Endothelial cell of umbilical vein (primary cell): ENCODE results near the gene EPB41L4B. TPM values are rescaled to one million over a fixed set of nuclear protein-coding genes. Genes with fewer than 3 reads are reported as not detected.

Experiments
- BruUV-seq: library from RNA; stranded (reverse); fragments of 400-500 nt; replicated peaks from 2 replicates; lab custom pipeline; 2021; lab: Mats Ljungman, UMichigan
- CTCF ChIA-PET: fragments of 300-600, 350-600 bp; sonication (Branson Sonifier 250); formaldehyde crosslinking; loops from one replicate; lab custom pipeline; 2021; ENCODE audit warnings: antibody characterized with exemption, inconsistent platforms; lab: Charles Lee
- POLR2A ChIA-PET: fragments of 300-600, 350-600 bp; sonication (Branson Sonifier 250); formaldehyde crosslinking; loops from one replicate; lab custom pipeline; 2021; ENCODE audit warnings: antibody characterized with exemption, inconsistent platforms; lab: Charles Lee
- DNase-seq: peaks from one replicate; pipeline ENCODE4 v3.0.0-alpha.2; 2011; ENCODE audit warnings: low read depth, low spot score
- FAIRE-seq: peaks from 2 replicates; lab custom pipeline; 2011; peaks lifted over from hg19 to GRCh38; lab: Jason Lieb, UNC
- H2AFZ ChIP-seq: 2 replicates; pipeline ENCODE4 v1.6.0; 2012; ENCODE audit warnings: low read depth, low read length, control low read depth, inconsistent platforms
- H3K27ac ChIP-seq: 2 replicates; pipeline ENCODE4 v1.5.1; 2011; ENCODE audit warnings: low read depth, mild to moderate bottlenecking, control low read depth, low read length, moderate library complexity; ENCODE audit not compliant: insufficient read depth
- H3K27me3 ChIP-seq, 2 experiments: 2 replicates each; pipeline versions ENCODE4 v1.6.0 to v1.6.1; 2011; ENCODE audit warnings: low read length in 2 of 2, mixed read lengths in 1 of 2; ENCODE audit not compliant: control insufficient read depth in 2 of 2, insufficient read depth in 2 of 2
- H3K36me3 ChIP-seq, 2 experiments: 2 replicates in 1 of 2; 3 replicates in 1 of 2; pipeline ENCODE4 v1.5.1; 2011; ENCODE audit warnings: low read length in 2 of 2, mild to moderate bottlenecking in 1 of 2, moderate library complexity in 1 of 2; ENCODE audit not compliant: control insufficient read depth in 2 of 2, insufficient read depth in 2 of 2; ENCODE audit errors: extremely low read depth in 1 of 2
- H3K4me1 ChIP-seq: 3 replicates; pipeline ENCODE4 v1.5.1; 2011; ENCODE audit warnings: mild to moderate bottlenecking, low read length; ENCODE audit not compliant: control insufficient read depth, insufficient read depth; ENCODE audit errors: extremely low read depth
- H3K4me2 ChIP-seq: 2 replicates; pipeline ENCODE4 v1.6.1; 2011; ENCODE audit warnings: low read length, control low read depth, mixed read lengths; ENCODE audit not compliant: insufficient read depth
- H3K4me3 ChIP-seq, 3 experiments: fragments of 200-600 bp in 1 of 3; sonication (generic), shearing (Covaris generic) in 1 of 3; replicated peaks in 1 of 3; 2 replicates each; pipeline ENCODE4 v1.5.1; 2011 to 2016; ENCODE audit warnings: control low read depth in 3 of 3, low read length in 3 of 3, mild to moderate bottlenecking in 2 of 3, inconsistent platforms in 1 of 3, low read depth in 1 of 3, moderate library complexity in 1 of 3; ENCODE audit not compliant: insufficient read depth in 1 of 3
- H3K79me2 ChIP-seq: 2 replicates; pipeline ENCODE4 v1.6.0; 2012; ENCODE audit warnings: low read length, inconsistent platforms; ENCODE audit not compliant: control insufficient read depth, insufficient read depth
- H3K9ac ChIP-seq: replicated peaks from 2 replicates; pipeline ENCODE3; 2011; ENCODE audit warnings: low read length, control low read depth; ENCODE audit not compliant: insufficient read depth; ENCODE audit errors: extremely low read depth
- H3K9me1 ChIP-seq: replicated peaks from 3 replicates; pipeline ENCODE4 v1.6.0; 2011; ENCODE audit warnings: mild to moderate bottlenecking, low read length; ENCODE audit not compliant: control insufficient read depth, insufficient read depth; ENCODE audit errors: extremely low read depth
- H3K9me3 ChIP-seq: replicated peaks from 2 replicates; pipeline ENCODE4 v1.5.1; 2012; ENCODE audit warnings: low read length, inconsistent platforms; ENCODE audit not compliant: control insufficient read depth, insufficient read depth
- H4K20me1 ChIP-seq: replicated peaks from 2 replicates; pipeline ENCODE3; 2011; ENCODE audit warnings: mild to moderate bottlenecking, low read length; ENCODE audit not compliant: control insufficient read depth, insufficient read depth; ENCODE audit errors: extremely low read depth
- EZH2 ChIP-seq: IDR thresholded peaks from 2 replicates; pipeline ENCODE4 v1.6.1; 2012; ENCODE audit warnings: borderline replicate concordance, low read depth, mild to moderate bottlenecking, moderate library complexity, low read length, inconsistent platforms; ENCODE audit not compliant: severe bottlenecking
- FOS ChIP-seq: IDR thresholded peaks from 2 replicates; pipeline ENCODE4 v1.6.1; 2011; ENCODE audit warnings: mild to moderate bottlenecking, low read length, moderate library complexity, borderline replicate concordance; ENCODE audit not compliant: insufficient read depth
- GATA2 ChIP-seq: IDR thresholded peaks from 2 replicates; pipeline ENCODE4 v1.7.0; 2011; ENCODE audit warnings: low read depth, mild to moderate bottlenecking, moderate library complexity, mixed read lengths, low read length; ENCODE audit not compliant: insufficient read length, insufficient read depth
- JUN ChIP-seq: IDR thresholded peaks from 2 replicates; pipeline ENCODE4 v1.6.1; 2011; ENCODE audit warnings: borderline replicate concordance, low read depth; ENCODE audit not compliant: insufficient read length, insufficient read depth
- MYC ChIP-seq: IDR thresholded peaks from one replicate; pipeline ENCODE4 v1.6.1; 2011; ENCODE audit warnings: mild to moderate bottlenecking, low read depth, low read length
- POLR2AphosphoS5 ChIP-seq: IDR thresholded peaks from 2 replicates; pipeline ENCODE4 v1.6.1; 2012; ENCODE audit warnings: low read depth, mild to moderate bottlenecking, control low read depth, low read length, moderate library complexity; ENCODE audit not compliant: insufficient read depth
- dilution Hi-C: fragments of 300-500 bp; cut with MboI; formaldehyde crosslinking; loops from one replicate; pipeline ENCODE4 v1.15.0; 2019; ENCODE audit warnings: low sequenced_read_pairs; ENCODE audit not compliant: extremely low pct_ligation_motif_present
- intact Hi-C: fragments of 100-400 bp; cut with micrococcal nuclease; formaldehyde crosslinking; loops from one replicate; pipeline ENCODE4 v1.10.0; 2022
- polyA plus RNA-seq, 4 experiments: library from polyadenylated mRNA; depleted of rRNA in 3 of 4; stranded (reverse) in 3 of 4; unstranded in 1 of 4; fragments of >200 nt; gene quantifications; 2 replicates each; pipeline versions ENCODE4 v1.2.1 to v1.2.3, GENCODE V29; 2011 to 2012; ENCODE audit warnings: missing spikeins in 1 of 4
- total RNA-seq: library from RNA; stranded (reverse); gene quantifications from 2 replicates; pipeline ENCODE4 v1.2.3, GENCODE V29; 2021
- TF ChIP-seq, protein P1 (sequence below), 2 donors: IDR thresholded peaks; 1 replicate in 1 of 2; 2 replicates in 1 of 2; pipeline ENCODE4 v1.5.1; 2011; ENCODE audit warnings: low read length in 2 of 2, mild to moderate bottlenecking in 2 of 2, moderate library complexity in 2 of 2, control low read depth in 1 of 2, inconsistent platforms in 1 of 2, low read depth in 1 of 2; ENCODE audit not compliant: insufficient read depth in 1 of 2; ENCODE audit errors: extremely low read depth in 1 of 2
- TF ChIP-seq, protein P2 (sequence below): IDR thresholded peaks from 2 replicates; pipeline ENCODE4 v1.6.1; 2011; ENCODE audit not compliant: insufficient read depth, insufficient read length

The EPB41L4B gene
- total and polyA plus RNA-seq, 2 donors (not counting 3 experiments of a cell fraction or from before 2014, with no cell fraction given): 0.10 to 0.15 TPM

DNA sequence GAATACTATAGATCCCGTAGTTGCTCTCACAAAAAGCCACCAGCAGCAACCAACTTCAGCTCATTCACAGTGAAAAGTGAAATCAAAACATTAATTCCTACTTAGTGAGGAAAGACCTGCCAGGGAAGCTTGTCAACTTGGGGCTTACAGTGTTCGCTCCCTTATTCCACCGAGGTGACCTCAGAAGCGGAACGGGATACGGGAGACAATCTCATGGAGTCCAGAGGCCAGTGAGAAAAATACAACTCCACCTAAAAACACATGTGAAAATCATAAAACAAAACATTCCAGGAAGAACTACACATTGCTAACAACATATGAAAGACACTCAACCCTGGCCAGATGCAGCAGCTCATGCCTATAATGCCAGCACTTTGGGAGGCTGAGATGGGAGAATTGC is 11.6 kb downstream of the EPB41L4B start:
- POLR2A ChIA-PET: no interaction called here
- Histone ChIP-seq H3K36me3 (no peaks in the 10 kb centered on the region), H4K20me1 (no peaks in the 10 kb centered on the region), H3K9me3 (no peaks in the 10 kb centered on the region), H3K9ac (no peak overlapping the region), H3K4me3 (no peak overlapping the region), H3K9me1 (no peaks in the 10 kb centered on the region), H3K79me2 (no peaks in the 10 kb centered on the region), H3K4me1 (no peaks in the 10 kb centered on the region), H3K27me3 (peaks cover 0 to 3% of the 10 kb centered on the region in 2 experiments), H3K27ac (no peak overlapping the region), H3K4me2 (no peak overlapping the region), H2AFZ (no peak overlapping the region)
- dilution Hi-C loops: no loop called here
- CTCF ChIA-PET: no interaction called here
- BruUV-seq: no TSS peak
- FAIRE-seq: no peak
- intact Hi-C loops: no loop called here
- no peak for DNase-seq
- TF ChIP-seq FOS (no peak), EZH2 (no peak), POLR2AphosphoS5 (no peak), MYC (no peak), GATA2 (no peak), JUN (no peak)
- TF ChIP-seq, protein P1, sequence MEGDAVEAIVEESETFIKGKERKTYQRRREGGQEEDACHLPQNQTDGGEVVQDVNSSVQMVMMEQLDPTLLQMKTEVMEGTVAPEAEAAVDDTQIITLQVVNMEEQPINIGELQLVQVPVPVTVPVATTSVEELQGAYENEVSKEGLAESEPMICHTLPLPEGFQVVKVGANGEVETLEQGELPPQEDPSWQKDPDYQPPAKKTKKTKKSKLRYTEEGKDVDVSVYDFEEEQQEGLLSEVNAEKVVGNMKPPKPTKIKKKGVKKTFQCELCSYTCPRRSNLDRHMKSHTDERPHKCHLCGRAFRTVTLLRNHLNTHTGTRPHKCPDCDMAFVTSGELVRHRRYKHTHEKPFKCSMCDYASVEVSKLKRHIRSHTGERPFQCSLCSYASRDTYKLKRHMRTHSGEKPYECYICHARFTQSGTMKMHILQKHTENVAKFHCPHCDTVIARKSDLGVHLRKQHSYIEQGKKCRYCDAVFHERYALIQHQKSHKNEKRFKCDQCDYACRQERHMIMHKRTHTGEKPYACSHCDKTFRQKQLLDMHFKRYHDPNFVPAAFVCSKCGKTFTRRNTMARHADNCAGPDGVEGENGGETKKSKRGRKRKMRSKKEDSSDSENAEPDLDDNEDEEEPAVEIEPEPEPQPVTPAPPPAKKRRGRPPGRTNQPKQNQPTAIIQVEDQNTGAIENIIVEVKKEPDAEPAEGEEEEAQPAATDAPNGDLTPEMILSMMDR (IDR thresholded peaks at IDR 0.05; ENCODE audit: extremely low read depth in 1 of 2, insufficient read depth in 1 of 2, low read depth in 1 of 2, low read length in 2 of 2): no peak
- TF ChIP-seq, protein P2, sequence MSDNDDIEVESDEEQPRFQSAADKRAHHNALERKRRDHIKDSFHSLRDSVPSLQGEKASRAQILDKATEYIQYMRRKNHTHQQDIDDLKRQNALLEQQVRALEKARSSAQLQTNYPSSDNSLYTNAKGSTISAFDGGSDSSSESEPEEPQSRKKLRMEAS: no peak
